CD4-positive, alpha-beta T cell (primary cell): ENCODE data around the gene ABHD14A. TPM values are rescaled to one million over a fixed set of nuclear protein-coding genes. Genes with fewer than 3 reads are reported as not detected.

Experiments
- ATAC-seq: fragments of 200-7000 bp; cut with Tn5 transposase; one replicate; pipeline ENCODE4 v1.10.0; 2022; ENCODE audit warnings: mild to moderate bottlenecking; ENCODE audit not compliant: poor library complexity
- CTCF ChIA-PET: fragments of 350-600 bp; sonication (Branson Sonifier 250); formaldehyde crosslinking; loops from one replicate; lab custom pipeline; 2021; ENCODE audit warnings: antibody characterized with exemption, inconsistent platforms; lab: Charles Lee
- POLR2A ChIA-PET: fragments of 350-600 bp; sonication (Branson Sonifier 250); formaldehyde crosslinking; loops from one replicate; lab custom pipeline; 2021; ENCODE audit warnings: antibody characterized with exemption, inconsistent platforms; lab: Charles Lee
- DNase-seq, 14 experiments: peaks; one replicate each; pipeline ENCODE4 v3.0.0-alpha.2; 2013 to 2020; ENCODE audit warnings: mixed read lengths in 2 of 14
- H3K27ac ChIP-seq, 2 donors: one replicate each; pipeline versions ENCODE4 v1.5.1 to v1.7.0; 2013; ENCODE audit warnings: low read length in 2 of 2, low read depth in 1 of 2, mild to moderate bottlenecking in 1 of 2
- H3K27me3 ChIP-seq, 2 experiments: 1 replicate in 1 of 2; 2 replicates in 1 of 2; pipeline versions ENCODE4 v1.6.1 to v1.7.0; 2013; ENCODE audit warnings: low read length in 2 of 2, control low read depth in 1 of 2, mild to moderate bottlenecking in 1 of 2, moderate library complexity in 1 of 2; ENCODE audit not compliant: insufficient read depth in 2 of 2, control insufficient read depth in 1 of 2
- H3K36me3 ChIP-seq: one replicate; pipeline ENCODE4 v1.6.1; 2013; ENCODE audit warnings: low read length, control low read depth; ENCODE audit not compliant: insufficient read depth
- H3K4me1 ChIP-seq: one replicate; pipeline ENCODE4 v1.6.1; 2013; ENCODE audit warnings: low read length, control low read depth; ENCODE audit not compliant: insufficient read depth
- H3K4me3 ChIP-seq: one replicate; pipeline ENCODE4 v1.5.1; 2013; ENCODE audit warnings: mild to moderate bottlenecking, low read length, moderate library complexity
- H3K9me3 ChIP-seq, 2 experiments: 1 replicate in 1 of 2; 2 replicates in 1 of 2; pipeline versions ENCODE4 v1.6.1 to v1.7.0; 2013; ENCODE audit warnings: low read length in 2 of 2, mild to moderate bottlenecking in 2 of 2, control low read depth in 1 of 2, moderate library complexity in 1 of 2; ENCODE audit not compliant: control insufficient read depth in 1 of 2, insufficient read depth in 1 of 2
- H3K27ac Mint-ChIP-seq: one replicate; pipeline ENCODE4 v1.8.0; 2020; ENCODE audit warnings: mixed read lengths
- H3K27me3 Mint-ChIP-seq: one replicate; pipeline ENCODE4 v1.8.0; 2021; ENCODE audit warnings: mixed read lengths
- H3K36me3 Mint-ChIP-seq: one replicate; pipeline ENCODE4 v1.8.0; 2021; ENCODE audit warnings: low read depth, mixed read lengths
- H3K4me1 Mint-ChIP-seq: one replicate; pipeline ENCODE4 v1.8.0; 2021; ENCODE audit warnings: low read depth, mixed read lengths
- H3K4me3 Mint-ChIP-seq: one replicate; pipeline ENCODE4 v1.8.0; 2020; ENCODE audit warnings: mild to moderate bottlenecking, mixed read lengths
- H3K9me3 Mint-ChIP-seq: one replicate; pipeline ENCODE4 v1.8.0; 2020; ENCODE audit warnings: mixed read lengths
- intact Hi-C, 2 experiments: fragments of 100-400 bp; cut with DNase I in 1 of 2; cut with micrococcal nuclease in 1 of 2; formaldehyde crosslinking; loops; one replicate each; pipeline versions ENCODE4 v1.15.1 to v1.9.0; 2023 to 2025; cut with DNase I, micrococcal nuclease
- total RNA-seq, 174 experiments: library from RNA in 2 of 174; stranded (reverse) in 2 of 174; gene quantifications; one replicate each; pipeline ENCODE4 v1.2.3 and lab custom pipeline; 2021 to 2026
- TF ChIP-seq, protein P1 (sequence below): fragments of 200-600 bp; IDR thresholded peaks from one replicate; pipeline ENCODE4 v1.8.0; 2022; ENCODE audit warnings: antibody characterized with exemption, mild to moderate bottlenecking

Gene ABHD14A
- total RNA-seq, 2 experiments from 2014 or later: 9.5 to 10.6 TPM

DNA sequence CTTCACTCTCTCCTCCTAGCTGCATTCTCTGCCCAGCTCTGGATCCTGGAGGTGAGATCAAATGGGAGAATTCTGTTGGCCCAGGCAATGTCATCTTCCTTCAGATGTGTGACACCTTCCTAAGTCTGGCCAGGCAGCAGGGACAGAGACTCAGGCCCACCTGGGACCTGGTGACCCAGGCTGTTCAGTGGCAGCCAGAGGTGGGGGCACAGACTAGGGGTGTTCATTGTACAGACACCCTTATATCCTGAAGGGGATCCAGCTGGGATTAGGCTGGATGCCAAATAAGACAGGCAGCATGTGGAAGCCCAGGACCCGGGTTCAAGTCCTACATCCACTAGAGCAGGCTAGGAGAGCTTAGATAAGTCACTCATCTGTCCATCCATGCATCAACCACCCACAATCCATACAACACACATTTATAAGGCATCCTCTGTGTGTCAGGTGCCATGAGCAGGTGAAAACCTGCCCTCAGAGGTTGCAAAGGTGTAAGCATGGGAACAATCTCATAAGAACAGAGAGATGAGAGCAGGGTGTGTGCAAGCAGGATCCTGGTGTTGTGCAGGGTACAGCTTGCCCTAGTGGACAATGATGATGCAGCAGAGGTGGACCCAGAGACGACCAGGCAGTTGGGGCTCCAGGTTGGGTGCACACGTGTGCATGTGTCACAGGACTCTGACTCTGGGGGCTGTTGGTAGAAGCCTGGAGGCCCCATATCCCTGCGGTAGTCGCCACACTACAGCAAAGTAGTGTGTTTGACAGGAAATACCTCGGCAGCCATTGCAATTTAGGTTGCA, 39.1 kb downstream of the ABHD14A start:
- no peak overlapping the region for H3K4me3 ChIP-seq
- H3K27me3 Mint-ChIP-seq: no peaks in the 10 kb centered on the region
- DNase-seq (no peak), ATAC-seq (no peak)
- H3K36me3 ChIP-seq: no peaks in the 10 kb centered on the region
- H3K27me3 ChIP-seq: no peaks in the 10 kb centered on the region
- H3K4me3 Mint-ChIP-seq: no peak overlapping the region
- H3K36me3 Mint-ChIP-seq: no peaks in the 10 kb centered on the region
- TF ChIP-seq, protein P1, sequence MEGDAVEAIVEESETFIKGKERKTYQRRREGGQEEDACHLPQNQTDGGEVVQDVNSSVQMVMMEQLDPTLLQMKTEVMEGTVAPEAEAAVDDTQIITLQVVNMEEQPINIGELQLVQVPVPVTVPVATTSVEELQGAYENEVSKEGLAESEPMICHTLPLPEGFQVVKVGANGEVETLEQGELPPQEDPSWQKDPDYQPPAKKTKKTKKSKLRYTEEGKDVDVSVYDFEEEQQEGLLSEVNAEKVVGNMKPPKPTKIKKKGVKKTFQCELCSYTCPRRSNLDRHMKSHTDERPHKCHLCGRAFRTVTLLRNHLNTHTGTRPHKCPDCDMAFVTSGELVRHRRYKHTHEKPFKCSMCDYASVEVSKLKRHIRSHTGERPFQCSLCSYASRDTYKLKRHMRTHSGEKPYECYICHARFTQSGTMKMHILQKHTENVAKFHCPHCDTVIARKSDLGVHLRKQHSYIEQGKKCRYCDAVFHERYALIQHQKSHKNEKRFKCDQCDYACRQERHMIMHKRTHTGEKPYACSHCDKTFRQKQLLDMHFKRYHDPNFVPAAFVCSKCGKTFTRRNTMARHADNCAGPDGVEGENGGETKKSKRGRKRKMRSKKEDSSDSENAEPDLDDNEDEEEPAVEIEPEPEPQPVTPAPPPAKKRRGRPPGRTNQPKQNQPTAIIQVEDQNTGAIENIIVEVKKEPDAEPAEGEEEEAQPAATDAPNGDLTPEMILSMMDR: no peak
- no peak overlapping the region for H3K27ac ChIP-seq
- ChIA-PET POLR2A (no interaction called here), CTCF (no interaction called here)
- no peaks in the 10 kb centered on the region for H3K4me1 Mint-ChIP-seq
- H3K9me3 Mint-ChIP-seq: no peaks in the 10 kb centered on the region
- intact Hi-C loops: no loop called here
- H3K9me3 ChIP-seq: no peaks in the 10 kb centered on the region
- no peaks in the 10 kb centered on the region for H3K4me1 ChIP-seq
- H3K27ac Mint-ChIP-seq: no peak overlapping the region

DNA sequence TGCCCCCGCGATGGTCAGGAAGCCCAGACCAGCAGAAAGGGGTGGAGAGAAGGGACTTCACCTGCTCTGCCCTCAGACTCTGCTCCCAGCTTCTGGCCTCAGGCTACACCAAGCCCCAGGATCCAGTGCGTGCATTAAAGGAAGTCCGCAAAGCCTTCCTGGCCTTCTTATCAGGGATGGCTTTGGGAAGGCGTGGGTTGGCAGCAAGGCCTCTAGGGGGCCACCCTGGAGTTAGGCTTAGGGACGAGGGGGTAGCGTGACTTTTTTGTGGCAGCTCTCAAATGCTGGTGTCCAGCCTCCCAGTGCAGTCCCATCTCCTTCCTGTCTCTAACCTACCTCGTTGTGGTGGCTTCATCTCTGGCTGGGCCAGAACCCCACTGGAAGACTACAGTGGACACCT, 39.7 kb downstream of the ABHD14A start:
- Histone ChIP-seq H3K27me3 (no peaks in the 10 kb centered on the region), H3K4me1 (no peaks in the 10 kb centered on the region), H3K27ac (no peak overlapping the region), H3K36me3 (no peaks in the 10 kb centered on the region), H3K4me3 (no peak overlapping the region), H3K9me3 (no peaks in the 10 kb centered on the region)
- ATAC-seq (no peak), DNase-seq (no peak)
- Mint-ChIP-seq H3K9me3 (no peaks in the 10 kb centered on the region), H3K27me3 (no peaks in the 10 kb centered on the region), H3K4me1 (no peaks in the 10 kb centered on the region), H3K27ac (no peak overlapping the region), H3K4me3 (no peak overlapping the region), H3K36me3 (no peaks in the 10 kb centered on the region)
- CTCF ChIA-PET: no interaction called here
- POLR2A ChIA-PET: no interaction called here
- intact Hi-C loops: no loop called here
- TF ChIP-seq, protein P1: no peak

DNA sequence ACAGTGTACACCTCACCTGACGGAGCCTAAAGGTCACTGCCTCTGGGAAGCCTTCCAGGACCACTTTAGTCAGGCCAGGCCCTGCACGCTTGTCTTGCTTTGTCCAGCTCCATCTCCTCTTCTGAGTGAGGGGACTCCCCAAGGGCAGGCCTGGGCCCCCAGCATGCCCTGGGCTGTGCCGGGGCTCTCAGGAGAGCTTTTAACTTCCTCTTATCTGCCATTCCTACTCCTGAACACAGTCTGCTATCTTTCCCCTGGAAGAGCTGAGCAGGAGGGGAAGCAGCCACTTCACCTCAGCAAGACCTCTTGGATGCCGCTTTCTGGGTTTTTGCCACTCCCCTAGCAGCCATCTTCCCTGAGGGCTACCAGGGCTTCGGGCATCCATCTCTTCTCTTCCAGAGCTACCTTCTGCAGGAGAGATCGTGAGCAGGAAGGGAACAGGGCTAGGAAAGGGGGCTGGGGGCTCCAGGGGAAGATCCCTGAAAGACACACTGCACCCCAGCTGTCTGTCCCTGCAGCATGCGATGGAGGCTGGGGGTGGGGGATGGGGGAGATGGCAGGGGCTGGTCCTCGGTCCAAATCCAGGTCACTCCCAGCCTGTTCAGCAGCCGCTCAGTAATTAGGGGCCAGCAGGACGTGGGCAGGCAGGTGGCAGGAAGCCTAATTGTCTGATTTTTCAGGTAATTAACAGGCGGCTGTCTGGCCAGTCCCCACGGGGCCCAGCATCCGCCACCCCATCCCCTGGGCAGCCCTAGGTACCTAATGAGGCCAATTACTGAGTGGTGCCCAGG, 40.8 kb downstream of the ABHD14A start:
- no peak for ATAC-seq
- H3K9me3 ChIP-seq: no peaks in the 10 kb centered on the region
- TF ChIP-seq, protein P1: no peak
- intact Hi-C loops: no loop called here
- no peak overlapping the region for H3K4me3 ChIP-seq
- H3K9me3 Mint-ChIP-seq: no peaks in the 10 kb centered on the region
- H3K4me1 ChIP-seq: no peaks in the 10 kb centered on the region
- no peak overlapping the region for H3K4me3 Mint-ChIP-seq
- H3K27me3 Mint-ChIP-seq: no peaks in the 10 kb centered on the region
- no peaks in the 10 kb centered on the region for H3K4me1 Mint-ChIP-seq
- H3K27ac Mint-ChIP-seq: no peak overlapping the region
- no peaks in the 10 kb centered on the region for H3K36me3 ChIP-seq
- ChIA-PET POLR2A (no interaction called here), CTCF (interaction anchor here (1.3 kb wide), 1 partner anchor 107 kb away, joined by 3 read pairs; no protein-coding TSS in a partner anchor)
- no peaks in the 10 kb centered on the region for H3K27me3 ChIP-seq
- H3K27ac ChIP-seq: no peak overlapping the region
- no peak for DNase-seq
- no peaks in the 10 kb centered on the region for H3K36me3 Mint-ChIP-seq
